GM06990 (cell line): Measurements from ENCODE around the gene DAPK2.

Experiments used
- DNase-seq: peaks from one replicate; pipeline ENCODE4 v3.0.0-alpha.2; 2011; ENCODE audit not compliant: insufficient read length; ENCODE audit errors: extremely low read depth
- H3K27me3 ChIP-seq: replicated peaks from 2 replicates; pipeline ENCODE4 v1.6.0; 2011; ENCODE audit warnings: low read length; ENCODE audit not compliant: control insufficient read depth, insufficient read depth
- H3K36me3 ChIP-seq: 2 replicates; pipeline ENCODE4 v1.5.1; 2011; ENCODE audit warnings: low read length; ENCODE audit not compliant: control insufficient read depth, insufficient read depth
- H3K4me3 ChIP-seq: replicated peaks from 2 replicates; pipeline ENCODE4 v1.5.1; 2011; ENCODE audit warnings: low read depth, mild to moderate bottlenecking, control low read depth, low read length
- CTCF ChIP-seq: IDR thresholded peaks from 2 replicates; pipeline ENCODE4 v1.5.1; 2011; ENCODE audit warnings: low read length, control low read depth, mild to moderate bottlenecking, inconsistent platforms; ENCODE audit not compliant: insufficient read depth, poor library complexity, severe bottlenecking

Gene DAPK2

GRCh38 chr15:63858881-63859280, 187.4 kb downstream of the DAPK2 start:
- Histone ChIP-seq H3K36me3 (no peaks in the 10 kb centered on the region), H3K4me3 (no peak overlapping the region), H3K27me3 (no peaks in the 10 kb centered on the region)
- DNase-seq, result no peak
- no peak for TF ChIP-seq CTCF

- DNase-seq, result no peak
- H3K4me3 ChIP-seq, result no peak overlapping the region
- no peak for TF ChIP-seq CTCF
Measured at GRCh38 chr15:63858448-63858847, 187.8 kb downstream of the DAPK2 start.

GRCh38 chr15:63857461-63857856, 188.8 kb downstream of the DAPK2 start:
- DNase-seq, result no peak
- no peaks in the 10 kb centered on the region for H3K27me3 ChIP-seq
- H3K4me3 ChIP-seq, result no peak overlapping the region
- no peaks in the 10 kb centered on the region for H3K36me3 ChIP-seq
- TF ChIP-seq CTCF, result no peak

More at GRCh38 chr15:63858448-63858847, 187.8 kb downstream of the DAPK2 start:
- Histone ChIP-seq H3K27me3 (no peaks in the 10 kb centered on the region), H3K36me3 (no peaks in the 10 kb centered on the region)
